Endothelial cell of umbilical vein (primary cell): ENCODE results near the gene ALAD. TPM values are rescaled to one million over a fixed set of nuclear protein-coding genes. Genes with fewer than 3 reads are reported as not detected.

Source experiments
- BruUV-seq: library from RNA; stranded (reverse); fragments of 400-500 nt; replicated peaks from 2 replicates; lab custom pipeline; 2021; lab: Mats Ljungman, UMichigan
- CTCF ChIA-PET: fragments of 300-600, 350-600 bp; sonication (Branson Sonifier 250); formaldehyde crosslinking; loops from one replicate; lab custom pipeline; 2021; ENCODE audit warnings: antibody characterized with exemption, inconsistent platforms; lab: Charles Lee
- POLR2A ChIA-PET: fragments of 300-600, 350-600 bp; sonication (Branson Sonifier 250); formaldehyde crosslinking; loops from one replicate; lab custom pipeline; 2021; ENCODE audit warnings: antibody characterized with exemption, inconsistent platforms; lab: Charles Lee
- DNase-seq: peaks from one replicate; pipeline ENCODE4 v3.0.0-alpha.2; 2011; ENCODE audit warnings: low read depth, low spot score
- FAIRE-seq: peaks from 2 replicates; lab custom pipeline; 2011; peaks lifted over from hg19 to GRCh38; lab: Jason Lieb, UNC
- H2AFZ ChIP-seq: 2 replicates; pipeline ENCODE4 v1.6.0; 2012; ENCODE audit warnings: low read depth, low read length, control low read depth, inconsistent platforms
- H3K27ac ChIP-seq: 2 replicates; pipeline ENCODE4 v1.5.1; 2011; ENCODE audit warnings: low read depth, mild to moderate bottlenecking, control low read depth, low read length, moderate library complexity; ENCODE audit not compliant: insufficient read depth
- H3K27me3 ChIP-seq, 2 experiments: 2 replicates each; pipeline versions ENCODE4 v1.6.0 to v1.6.1; 2011; ENCODE audit warnings: low read length in 2 of 2, mixed read lengths in 1 of 2; ENCODE audit not compliant: control insufficient read depth in 2 of 2, insufficient read depth in 2 of 2
- H3K36me3 ChIP-seq, 2 experiments: 2 replicates in 1 of 2; 3 replicates in 1 of 2; pipeline ENCODE4 v1.5.1; 2011; ENCODE audit warnings: low read length in 2 of 2, mild to moderate bottlenecking in 1 of 2, moderate library complexity in 1 of 2; ENCODE audit not compliant: control insufficient read depth in 2 of 2, insufficient read depth in 2 of 2; ENCODE audit errors: extremely low read depth in 1 of 2
- H3K4me1 ChIP-seq: 3 replicates; pipeline ENCODE4 v1.5.1; 2011; ENCODE audit warnings: mild to moderate bottlenecking, low read length; ENCODE audit not compliant: control insufficient read depth, insufficient read depth; ENCODE audit errors: extremely low read depth
- H3K4me2 ChIP-seq: 2 replicates; pipeline ENCODE4 v1.6.1; 2011; ENCODE audit warnings: low read length, control low read depth, mixed read lengths; ENCODE audit not compliant: insufficient read depth
- H3K4me3 ChIP-seq, 3 experiments: fragments of 200-600 bp in 1 of 3; sonication (generic), shearing (Covaris generic) in 1 of 3; replicated peaks in 1 of 3; 2 replicates each; pipeline ENCODE4 v1.5.1; 2011 to 2016; ENCODE audit warnings: control low read depth in 3 of 3, low read length in 3 of 3, mild to moderate bottlenecking in 2 of 3, inconsistent platforms in 1 of 3, low read depth in 1 of 3, moderate library complexity in 1 of 3; ENCODE audit not compliant: insufficient read depth in 1 of 3
- H3K79me2 ChIP-seq: 2 replicates; pipeline ENCODE4 v1.6.0; 2012; ENCODE audit warnings: low read length, inconsistent platforms; ENCODE audit not compliant: control insufficient read depth, insufficient read depth
- H3K9ac ChIP-seq: replicated peaks from 2 replicates; pipeline ENCODE3; 2011; ENCODE audit warnings: low read length, control low read depth; ENCODE audit not compliant: insufficient read depth; ENCODE audit errors: extremely low read depth
- H3K9me1 ChIP-seq: replicated peaks from 3 replicates; pipeline ENCODE4 v1.6.0; 2011; ENCODE audit warnings: mild to moderate bottlenecking, low read length; ENCODE audit not compliant: control insufficient read depth, insufficient read depth; ENCODE audit errors: extremely low read depth
- H3K9me3 ChIP-seq: replicated peaks from 2 replicates; pipeline ENCODE4 v1.5.1; 2012; ENCODE audit warnings: low read length, inconsistent platforms; ENCODE audit not compliant: control insufficient read depth, insufficient read depth
- H4K20me1 ChIP-seq: replicated peaks from 2 replicates; pipeline ENCODE3; 2011; ENCODE audit warnings: mild to moderate bottlenecking, low read length; ENCODE audit not compliant: control insufficient read depth, insufficient read depth; ENCODE audit errors: extremely low read depth
- EZH2 ChIP-seq: IDR thresholded peaks from 2 replicates; pipeline ENCODE4 v1.6.1; 2012; ENCODE audit warnings: borderline replicate concordance, low read depth, mild to moderate bottlenecking, moderate library complexity, low read length, inconsistent platforms; ENCODE audit not compliant: severe bottlenecking
- FOS ChIP-seq: IDR thresholded peaks from 2 replicates; pipeline ENCODE4 v1.6.1; 2011; ENCODE audit warnings: mild to moderate bottlenecking, low read length, moderate library complexity, borderline replicate concordance; ENCODE audit not compliant: insufficient read depth
- GATA2 ChIP-seq: IDR thresholded peaks from 2 replicates; pipeline ENCODE4 v1.7.0; 2011; ENCODE audit warnings: low read depth, mild to moderate bottlenecking, moderate library complexity, mixed read lengths, low read length; ENCODE audit not compliant: insufficient read length, insufficient read depth
- JUN ChIP-seq: IDR thresholded peaks from 2 replicates; pipeline ENCODE4 v1.6.1; 2011; ENCODE audit warnings: borderline replicate concordance, low read depth; ENCODE audit not compliant: insufficient read length, insufficient read depth
- MYC ChIP-seq: IDR thresholded peaks from one replicate; pipeline ENCODE4 v1.6.1; 2011; ENCODE audit warnings: mild to moderate bottlenecking, low read depth, low read length
- POLR2A ChIP-seq: IDR thresholded peaks from 2 replicates; pipeline ENCODE4 v1.6.1; 2012; ENCODE audit warnings: low read depth, mild to moderate bottlenecking, control low read depth, low read length
- POLR2AphosphoS5 ChIP-seq: IDR thresholded peaks from 2 replicates; pipeline ENCODE4 v1.6.1; 2012; ENCODE audit warnings: low read depth, mild to moderate bottlenecking, control low read depth, low read length, moderate library complexity; ENCODE audit not compliant: insufficient read depth
- dilution Hi-C: fragments of 300-500 bp; cut with MboI; formaldehyde crosslinking; loops from one replicate; pipeline ENCODE4 v1.15.0; 2019; ENCODE audit warnings: low sequenced_read_pairs; ENCODE audit not compliant: extremely low pct_ligation_motif_present
- intact Hi-C: fragments of 100-400 bp; cut with micrococcal nuclease; formaldehyde crosslinking; loops from one replicate; pipeline ENCODE4 v1.10.0; 2022
- polyA plus RNA-seq, 4 experiments: library from polyadenylated mRNA; depleted of rRNA in 3 of 4; stranded (reverse) in 3 of 4; unstranded in 1 of 4; fragments of >200 nt; gene quantifications; 2 replicates each; pipeline versions ENCODE4 v1.2.1 to v1.2.3, GENCODE V29; 2011 to 2012; ENCODE audit warnings: missing spikeins in 1 of 4
- total RNA-seq: library from RNA; stranded (reverse); gene quantifications from 2 replicates; pipeline ENCODE4 v1.2.3, GENCODE V29; 2021
- TF ChIP-seq, protein P1 (sequence below): IDR thresholded peaks from 2 replicates; pipeline ENCODE4 v1.6.1; 2011; ENCODE audit not compliant: insufficient read depth, insufficient read length
- TF ChIP-seq, protein P2 (sequence below), 2 donors: IDR thresholded peaks; 1 replicate in 1 of 2; 2 replicates in 1 of 2; pipeline ENCODE4 v1.5.1; 2011; ENCODE audit warnings: low read length in 2 of 2, mild to moderate bottlenecking in 2 of 2, moderate library complexity in 2 of 2, control low read depth in 1 of 2, inconsistent platforms in 1 of 2, low read depth in 1 of 2; ENCODE audit not compliant: insufficient read depth in 1 of 2; ENCODE audit errors: extremely low read depth in 1 of 2

ALAD gene
- total and polyA plus RNA-seq, 2 donors (not counting 3 experiments of a cell fraction or from before 2014, with no cell fraction given) = 12.8 to 29.5 TPM

DNA sequence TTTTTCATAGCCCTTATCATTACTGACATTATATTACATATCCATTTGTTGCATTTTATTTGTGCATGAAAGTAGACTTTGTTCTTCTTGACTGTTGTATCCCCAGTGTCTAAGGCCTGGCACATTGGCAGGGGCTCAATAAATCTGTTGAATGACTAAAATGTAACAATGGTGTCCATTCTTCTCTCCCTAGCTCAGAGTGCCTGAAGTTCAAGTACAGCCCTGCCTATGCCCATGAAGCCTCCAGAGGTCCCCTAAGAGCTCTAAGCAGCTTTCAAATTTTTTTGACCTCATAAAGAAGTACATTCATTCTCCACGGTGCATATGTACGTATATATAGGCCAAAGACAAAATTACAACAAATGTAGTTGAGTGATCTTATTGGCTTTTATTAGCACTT, 55.9 kb downstream of the ALAD start:
- TF ChIP-seq GATA2 (no peak), POLR2A (no peak), FOS (no peak), POLR2AphosphoS5 (no peak), MYC (no peak), EZH2 (no peak), JUN (no peak)
- TF ChIP-seq, protein P1, sequence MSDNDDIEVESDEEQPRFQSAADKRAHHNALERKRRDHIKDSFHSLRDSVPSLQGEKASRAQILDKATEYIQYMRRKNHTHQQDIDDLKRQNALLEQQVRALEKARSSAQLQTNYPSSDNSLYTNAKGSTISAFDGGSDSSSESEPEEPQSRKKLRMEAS = no peak
- TF ChIP-seq, protein P2, sequence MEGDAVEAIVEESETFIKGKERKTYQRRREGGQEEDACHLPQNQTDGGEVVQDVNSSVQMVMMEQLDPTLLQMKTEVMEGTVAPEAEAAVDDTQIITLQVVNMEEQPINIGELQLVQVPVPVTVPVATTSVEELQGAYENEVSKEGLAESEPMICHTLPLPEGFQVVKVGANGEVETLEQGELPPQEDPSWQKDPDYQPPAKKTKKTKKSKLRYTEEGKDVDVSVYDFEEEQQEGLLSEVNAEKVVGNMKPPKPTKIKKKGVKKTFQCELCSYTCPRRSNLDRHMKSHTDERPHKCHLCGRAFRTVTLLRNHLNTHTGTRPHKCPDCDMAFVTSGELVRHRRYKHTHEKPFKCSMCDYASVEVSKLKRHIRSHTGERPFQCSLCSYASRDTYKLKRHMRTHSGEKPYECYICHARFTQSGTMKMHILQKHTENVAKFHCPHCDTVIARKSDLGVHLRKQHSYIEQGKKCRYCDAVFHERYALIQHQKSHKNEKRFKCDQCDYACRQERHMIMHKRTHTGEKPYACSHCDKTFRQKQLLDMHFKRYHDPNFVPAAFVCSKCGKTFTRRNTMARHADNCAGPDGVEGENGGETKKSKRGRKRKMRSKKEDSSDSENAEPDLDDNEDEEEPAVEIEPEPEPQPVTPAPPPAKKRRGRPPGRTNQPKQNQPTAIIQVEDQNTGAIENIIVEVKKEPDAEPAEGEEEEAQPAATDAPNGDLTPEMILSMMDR (IDR thresholded peaks at IDR 0.05; ENCODE audit: extremely low read depth in 1 of 2, insufficient read depth in 1 of 2, low read depth in 1 of 2, low read length in 2 of 2) = no peak
- H2AFZ ChIP-seq = no peak overlapping the region
- H3K4me2 ChIP-seq = no peak overlapping the region
- H3K9me3 ChIP-seq = no peaks in the 10 kb centered on the region
- H3K4me1 ChIP-seq = peaks cover 8% of the 10 kb centered on the region
- peaks cover 19 to 31% of the 10 kb centered on the region in 2 experiments for H3K27me3 ChIP-seq
- FAIRE-seq = no peak
- dilution Hi-C loops = no loop called here
- no peak overlapping the region for H3K9ac ChIP-seq
- intact Hi-C loops = no loop called here
- BruUV-seq = no TSS peak
- no peak for DNase-seq
- no peaks in the 10 kb centered on the region for H3K9me1 ChIP-seq
- no peaks in the 10 kb centered on the region for H4K20me1 ChIP-seq
- H3K79me2 ChIP-seq = no peaks in the 10 kb centered on the region
- CTCF ChIA-PET = no interaction called here
- POLR2A ChIA-PET = no interaction called here
- H3K27ac ChIP-seq = no peak overlapping the region
- no peak overlapping the region for H3K4me3 ChIP-seq
- H3K36me3 ChIP-seq = no peaks in the 10 kb centered on the region
